ENCODE measurements around the gene SRF.

DNA sequence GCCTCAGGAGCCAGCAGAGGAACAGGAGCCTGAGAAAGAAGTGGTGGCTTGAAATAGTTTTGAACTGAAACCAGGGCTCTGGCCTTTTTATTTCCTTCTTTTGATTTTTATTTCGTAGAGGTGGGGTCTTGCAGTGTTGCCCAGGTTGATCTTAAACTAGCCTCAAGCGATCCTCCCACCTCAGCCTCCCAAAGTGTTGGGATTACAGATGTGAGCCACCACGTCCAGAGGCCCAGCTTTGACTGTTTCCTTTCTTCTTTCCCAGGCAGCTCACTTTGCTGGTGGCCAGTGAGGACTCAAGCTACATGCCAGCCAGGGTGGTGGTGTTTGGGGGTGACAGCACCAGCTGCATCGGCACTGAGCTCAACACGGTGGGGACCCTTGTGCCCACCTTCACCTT is 31.4 kb downstream of the SRF start:
- TF ChIP-seq, protein P1, sequence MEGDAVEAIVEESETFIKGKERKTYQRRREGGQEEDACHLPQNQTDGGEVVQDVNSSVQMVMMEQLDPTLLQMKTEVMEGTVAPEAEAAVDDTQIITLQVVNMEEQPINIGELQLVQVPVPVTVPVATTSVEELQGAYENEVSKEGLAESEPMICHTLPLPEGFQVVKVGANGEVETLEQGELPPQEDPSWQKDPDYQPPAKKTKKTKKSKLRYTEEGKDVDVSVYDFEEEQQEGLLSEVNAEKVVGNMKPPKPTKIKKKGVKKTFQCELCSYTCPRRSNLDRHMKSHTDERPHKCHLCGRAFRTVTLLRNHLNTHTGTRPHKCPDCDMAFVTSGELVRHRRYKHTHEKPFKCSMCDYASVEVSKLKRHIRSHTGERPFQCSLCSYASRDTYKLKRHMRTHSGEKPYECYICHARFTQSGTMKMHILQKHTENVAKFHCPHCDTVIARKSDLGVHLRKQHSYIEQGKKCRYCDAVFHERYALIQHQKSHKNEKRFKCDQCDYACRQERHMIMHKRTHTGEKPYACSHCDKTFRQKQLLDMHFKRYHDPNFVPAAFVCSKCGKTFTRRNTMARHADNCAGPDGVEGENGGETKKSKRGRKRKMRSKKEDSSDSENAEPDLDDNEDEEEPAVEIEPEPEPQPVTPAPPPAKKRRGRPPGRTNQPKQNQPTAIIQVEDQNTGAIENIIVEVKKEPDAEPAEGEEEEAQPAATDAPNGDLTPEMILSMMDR (IDR thresholded peaks at IDR 0.05), result no peak
- TF ChIP-seq EP300 (IDR thresholded peaks at IDR 0.05; ENCODE audit: low read depth), result no peak
